Measurements from ENCODE around the gene RFX8. TPM values are rescaled to one million over a fixed set of nuclear protein-coding genes. Genes with fewer than 3 reads are reported as not detected.
"Not testable (repeated sequence)": the region's sequence is repeated elsewhere in the genome, so short reads cannot be mapped to it uniquely, and the experiment has no call there.

Gene RFX8
- total RNA-seq, result not detected

DNA sequence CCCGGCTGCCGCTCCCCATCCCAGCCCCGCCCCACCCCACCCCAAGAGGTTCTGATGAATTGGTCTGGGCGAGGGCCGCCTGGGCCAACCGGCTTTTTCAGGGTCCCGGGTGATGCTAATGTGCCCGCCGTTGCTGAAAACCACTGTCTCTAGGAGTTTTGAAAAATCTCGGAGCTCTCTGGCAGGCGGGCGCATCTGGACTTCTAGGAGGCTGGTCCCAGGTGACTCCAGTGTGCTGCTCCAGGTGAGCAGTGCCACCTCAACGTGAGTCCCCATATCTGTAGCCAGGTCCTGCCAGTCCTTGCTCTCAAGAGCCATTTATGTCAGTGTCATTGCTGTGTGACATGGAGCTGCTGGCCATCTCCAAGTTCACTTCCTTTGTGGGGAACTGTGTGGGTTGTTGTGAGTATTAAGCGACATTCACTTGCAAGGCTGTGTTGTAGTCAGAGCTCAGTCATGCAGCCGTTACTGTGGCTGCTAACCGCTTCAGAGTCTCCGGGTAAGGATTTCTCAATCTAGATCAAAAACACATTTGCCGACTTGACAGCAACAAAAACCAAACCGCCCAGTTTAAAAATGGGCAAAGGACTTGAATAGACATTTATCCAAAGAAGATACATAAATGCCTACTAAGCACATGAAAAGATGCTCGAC, at the start of gene RFX8:
Gene RFX8 (minus strand): TSS at position 382 of the 654 bp plus-strand sequence. CDS start 8,264 bp downstream, outside the sequence.
- no peak for DNase-seq (ENCODE audit: low spot score)

- DNase-seq (ENCODE audit: low spot score), result no peak
These were observed 46.6 kb upstream of the RFX8 start for GRCh38 chr2:101521487-101521886.

DNA sequence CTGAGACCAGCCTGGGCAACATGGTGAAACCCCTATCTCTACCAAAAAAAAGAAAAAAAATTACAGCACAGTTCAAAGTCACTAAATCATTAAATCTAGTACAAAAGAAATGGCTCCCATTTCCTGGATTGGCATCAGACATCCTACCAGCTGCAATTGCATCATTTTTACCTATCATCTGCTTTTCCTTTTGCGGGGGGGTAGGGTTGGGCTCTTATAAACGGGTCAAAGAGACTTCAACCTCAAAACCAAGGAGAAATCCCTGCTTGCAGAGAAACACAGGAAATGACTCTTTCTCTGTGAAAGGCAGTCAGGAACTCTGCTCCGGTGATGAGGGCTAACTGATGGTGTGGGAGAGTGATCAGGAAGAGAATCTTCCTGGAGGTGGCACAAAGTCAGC, 45.3 kb upstream of the RFX8 start:
- no peak for DNase-seq (ENCODE audit: low spot score)

DNA sequence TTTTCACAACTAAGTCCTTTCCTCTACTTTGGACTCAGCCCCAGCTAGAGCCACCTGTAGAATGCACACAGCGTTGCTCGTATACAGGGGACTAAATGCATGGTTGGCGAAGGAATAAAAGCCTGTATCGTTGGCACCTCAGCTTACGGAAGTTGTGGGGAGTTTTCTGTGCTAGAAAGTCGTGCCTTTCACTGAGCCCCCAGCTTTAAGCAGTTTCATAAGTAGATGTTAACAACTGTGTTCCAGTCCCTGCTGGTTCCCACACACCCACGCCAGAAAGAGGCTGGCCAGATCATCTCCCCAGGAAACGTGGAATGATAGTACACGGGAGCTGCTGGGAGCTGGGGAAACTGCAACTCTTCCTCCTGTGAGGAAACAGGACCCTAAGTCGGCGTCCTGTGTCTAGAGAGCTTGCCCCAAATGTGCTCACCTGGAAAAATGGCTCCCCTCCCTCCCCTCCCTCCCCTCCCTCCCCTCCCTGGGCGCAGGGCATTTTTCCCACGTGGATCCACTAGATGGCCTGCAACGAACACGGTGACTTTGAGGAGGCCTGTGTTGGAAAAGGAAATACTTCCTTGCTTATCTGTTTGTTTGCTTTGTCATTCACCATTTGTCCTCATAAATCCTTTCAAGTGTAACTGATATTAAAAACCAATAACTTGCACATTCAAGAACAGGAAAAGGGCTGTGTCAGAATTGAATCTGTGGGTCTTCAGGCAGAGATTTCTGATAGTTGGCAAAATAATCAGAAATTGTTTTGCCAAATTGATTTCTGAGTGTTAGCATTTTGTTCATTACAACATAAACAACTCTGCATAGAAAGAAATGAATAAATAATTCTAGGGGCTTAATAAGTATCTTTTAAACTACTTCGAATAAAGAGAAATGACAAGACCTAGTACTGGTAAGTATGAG, 43.9 kb upstream of the RFX8 start:
- no peak for DNase-seq (ENCODE audit: low spot score)

DNA sequence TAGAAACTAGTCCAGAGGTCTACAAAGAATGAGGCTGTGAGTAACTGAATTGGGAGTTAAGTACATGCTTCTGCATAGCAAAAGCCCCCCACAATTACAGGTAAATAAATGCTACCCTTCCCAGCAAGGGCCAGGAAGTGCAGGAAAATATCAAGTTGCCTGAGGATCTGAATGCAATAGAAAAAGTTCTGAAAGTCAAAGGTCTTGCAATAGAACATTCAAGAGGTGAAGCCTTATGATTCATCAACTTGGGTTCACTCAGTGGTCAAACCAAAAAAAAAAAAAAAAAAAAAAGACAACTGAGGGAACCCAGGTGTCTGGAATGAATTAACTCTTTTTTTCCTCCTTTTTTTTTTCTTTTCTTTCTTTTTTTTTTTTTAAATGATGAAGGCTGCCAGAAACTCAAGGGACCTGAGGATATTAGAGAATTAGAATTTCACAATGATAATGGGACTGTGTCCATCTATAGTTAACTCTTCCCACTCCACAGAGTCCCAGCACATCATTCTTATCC, 42.9 kb upstream of the RFX8 start:
- DNase-seq (ENCODE audit: low spot score), result no peak

DNA sequence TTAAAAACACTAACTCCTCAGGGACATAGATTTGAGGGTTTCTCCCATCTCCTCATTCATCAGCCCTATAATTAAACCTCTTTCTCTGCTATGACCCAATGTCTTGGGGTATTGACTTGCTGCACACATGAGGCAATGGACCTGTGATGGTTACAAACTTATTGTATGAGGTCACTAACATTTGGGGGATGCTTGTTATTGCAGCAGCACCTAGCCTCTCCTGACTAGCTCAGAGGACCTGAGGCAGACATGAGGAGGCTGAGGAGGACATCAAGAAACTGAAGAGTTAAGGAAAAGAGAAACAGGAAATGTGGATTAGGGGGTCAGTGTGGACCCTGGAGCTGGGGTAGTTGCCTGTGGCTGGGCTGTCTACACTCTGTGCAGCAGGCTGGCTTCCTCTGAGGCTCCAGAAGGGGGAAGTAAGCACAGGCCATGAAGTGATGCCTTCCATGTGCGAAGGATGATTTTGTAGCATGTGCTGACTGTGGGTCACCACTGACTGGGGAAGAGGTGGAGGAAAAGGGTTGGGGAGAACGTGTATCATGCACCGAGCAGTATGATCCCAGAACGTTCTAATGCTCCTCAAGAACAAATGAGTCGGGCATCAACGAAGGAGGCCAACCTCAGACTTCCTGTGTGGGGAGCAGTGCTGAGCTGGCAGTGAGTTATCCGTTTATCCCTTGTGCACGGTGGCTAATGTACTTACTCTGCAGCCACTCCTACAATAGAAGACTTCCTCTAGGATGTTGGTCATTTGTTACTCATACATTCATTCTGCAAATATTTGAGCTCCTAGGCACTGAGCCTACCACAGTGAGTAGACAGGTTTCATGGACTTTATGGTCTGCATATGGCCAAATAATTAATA, 42.1 kb upstream of the RFX8 start:
- DNase-seq (ENCODE audit: low spot score), result no peak

DNA sequence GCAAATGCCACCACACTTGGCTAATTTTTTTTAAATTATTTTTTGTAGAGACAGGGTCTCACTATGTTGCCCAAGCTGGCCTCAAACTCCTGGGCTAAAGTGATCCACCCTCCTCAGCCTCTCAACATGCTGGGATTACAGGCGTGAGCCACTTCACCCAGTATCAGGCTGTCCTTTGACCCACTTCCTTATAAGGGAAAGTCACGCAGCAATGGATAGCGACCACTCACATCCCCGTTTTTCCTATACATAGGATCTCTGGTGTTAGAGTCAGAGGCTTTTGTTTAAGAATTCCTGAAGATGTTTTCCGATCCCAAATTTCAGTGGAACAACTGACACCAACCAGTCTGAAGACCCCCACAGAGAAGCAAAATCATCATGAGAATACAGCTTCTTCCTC, 41.4 kb upstream of the RFX8 start:
- DNase-seq (ENCODE audit: low spot score), result no peak

GRCh38 chr2:101515477-101515876, 40.6 kb upstream of the RFX8 start:
- no peak for DNase-seq (ENCODE audit: low spot score)

DNA sequence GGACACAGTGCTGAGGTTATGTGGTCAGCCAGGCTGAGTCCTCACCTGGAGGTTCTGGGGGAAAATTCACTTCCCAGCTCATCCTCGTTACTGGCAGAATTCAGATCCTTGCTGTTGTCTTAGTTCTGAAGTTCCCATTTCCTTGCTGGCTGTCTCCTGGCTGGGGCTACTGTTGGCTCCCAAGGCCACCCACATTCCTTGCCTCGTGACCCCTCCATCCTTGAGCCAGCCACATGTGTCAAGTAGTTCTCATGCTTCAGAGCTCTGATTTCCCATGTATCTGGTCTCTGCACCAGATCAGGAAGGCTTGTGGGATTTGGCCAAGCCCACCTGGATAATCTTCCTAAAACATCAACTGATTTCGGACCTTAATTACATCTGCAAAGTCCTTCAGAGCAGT, 38.1 kb upstream of the RFX8 start:
- no peak for DNase-seq (ENCODE audit: low spot score)

DNA sequence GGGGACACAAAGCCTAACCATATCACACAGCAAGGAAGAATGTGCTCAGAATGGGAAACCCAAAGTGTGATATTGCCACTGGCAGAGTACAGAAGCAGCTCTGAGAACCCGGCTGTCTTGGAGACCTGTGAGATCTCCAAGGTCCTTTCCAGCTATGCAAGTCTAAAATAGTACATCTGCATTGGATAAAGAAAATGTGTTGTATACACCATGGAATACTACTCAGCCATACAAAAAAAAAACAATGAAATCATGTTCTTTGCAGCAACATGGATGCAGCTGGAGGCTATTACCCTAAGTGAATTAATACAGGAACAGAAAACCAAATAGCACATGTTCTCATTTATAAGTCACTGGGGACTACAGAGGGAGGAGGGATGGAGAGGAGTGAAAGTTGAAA, 36.5 kb upstream of the RFX8 start:
- no peak for DNase-seq (ENCODE audit: low spot score)

GRCh38 chr2:101509499-101510284, 34.8 kb upstream of the RFX8 start:
- DNase-seq (ENCODE audit: low spot score), result no peak

GRCh38 chr2:101508636-101509035, 33.7 kb upstream of the RFX8 start:
- DNase-seq (ENCODE audit: low spot score), result no peak

DNA sequence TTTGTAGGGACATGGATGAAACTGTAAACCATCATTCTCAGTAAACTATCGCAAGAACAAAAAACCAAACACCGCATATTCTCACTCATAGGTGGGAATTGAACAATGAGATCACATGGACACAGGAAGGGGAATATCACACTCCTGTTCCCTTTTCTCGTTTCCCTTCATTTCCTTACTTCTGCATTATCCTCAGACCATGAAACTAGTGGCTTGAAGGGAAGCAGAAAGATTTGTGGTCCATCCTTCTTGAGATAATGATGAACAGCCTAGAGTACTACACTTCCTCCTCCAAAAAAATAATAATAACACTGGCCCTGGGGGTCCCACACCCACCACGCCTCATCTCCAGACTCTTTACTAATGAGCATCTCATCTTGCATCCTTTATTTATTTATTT, 30.4 kb upstream of the RFX8 start:
- DNase-seq (ENCODE audit: low spot score), result not testable (repeated sequence)

- not testable (repeated sequence) for DNase-seq (ENCODE audit: low spot score)
These were observed 29.8 kb upstream of the RFX8 start for GRCh38 chr2:101504744-101505143.

- DNase-seq (ENCODE audit: low spot score), result no peak
These were observed 27.2 kb upstream of the RFX8 start for GRCh38 chr2:101502095-101502494.

DNA sequence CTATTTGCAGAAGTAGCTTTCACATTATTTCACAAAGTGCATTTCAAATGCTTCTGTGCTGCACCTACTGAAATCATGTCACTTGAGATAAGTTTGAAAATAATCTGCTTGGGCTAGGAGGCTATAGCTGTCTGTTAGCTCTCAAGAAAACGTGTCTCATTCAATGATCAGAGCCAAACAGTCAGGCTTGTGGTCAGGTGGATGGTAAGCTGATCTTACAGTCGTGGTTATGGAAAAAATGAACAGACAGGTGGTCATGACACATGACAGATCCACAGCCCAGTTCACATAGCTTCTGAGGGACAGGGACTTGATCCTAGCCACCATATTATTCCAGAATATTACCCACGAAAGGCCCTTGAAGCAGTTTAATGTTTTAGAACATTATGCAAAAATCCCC, 26.5 kb upstream of the RFX8 start:
- DNase-seq (ENCODE audit: low spot score), result no peak

- DNase-seq (ENCODE audit: low spot score), result no peak
These were observed 25.9 kb upstream of the RFX8 start for GRCh38 chr2:101500860-101501259.

DNA sequence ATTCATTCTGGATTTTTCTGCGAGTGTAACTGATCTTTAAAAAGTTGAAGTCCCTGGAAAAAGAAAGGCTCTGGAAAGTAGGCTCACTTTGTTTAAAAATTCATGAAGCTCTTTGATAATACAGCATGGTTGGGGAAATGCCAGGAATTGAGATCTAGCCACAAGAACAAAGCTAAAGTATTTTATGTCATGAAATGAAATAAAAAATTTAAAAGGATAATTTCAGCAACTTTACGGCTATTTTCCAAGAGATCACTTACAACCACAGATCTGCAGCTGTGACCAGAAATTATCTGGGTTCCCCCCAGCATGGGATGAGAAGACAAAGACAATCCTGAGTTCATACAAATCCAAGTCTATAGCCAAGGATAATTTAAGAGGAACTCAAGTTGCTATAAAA, 25.3 kb upstream of the RFX8 start:
- DNase-seq (ENCODE audit: low spot score), result no peak

GRCh38 chr2:101496279-101496678, 21.4 kb upstream of the RFX8 start:
- DNase-seq (ENCODE audit: low spot score), result no peak

- DNase-seq (ENCODE audit: low spot score), result no peak
These were observed 18.1 kb upstream of the RFX8 start for GRCh38 chr2:101492936-101493473.

DNA sequence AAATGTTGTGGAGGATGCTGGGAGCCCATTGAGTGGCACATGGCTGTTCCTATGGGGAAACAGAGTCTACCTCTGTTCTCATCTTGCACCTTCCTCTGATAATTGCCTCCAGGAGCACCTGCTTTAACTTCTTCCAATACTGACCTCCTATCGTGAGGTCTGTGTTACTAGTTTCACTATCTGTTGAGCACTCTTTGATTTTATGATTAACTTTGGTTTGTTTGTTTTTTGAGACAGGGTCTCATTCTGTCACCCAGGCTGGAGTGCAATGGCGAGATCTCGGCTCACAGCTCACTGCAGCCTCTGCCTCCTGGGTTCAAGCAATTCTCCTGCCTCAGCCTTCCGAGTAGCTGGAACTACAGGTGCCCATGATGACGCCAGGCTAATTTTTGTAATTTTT, 12.1 kb upstream of the RFX8 start:
- no peak for DNase-seq (ENCODE audit: low spot score)

All from ureter (tissue), 1 donor.